ENCODE data around the gene TRPV6.

The TRPV6 gene

GRCh38 chr7:142870566-142871259, 14.8 kb downstream of the TRPV6 start:
- TF ChIP-seq FOXM1 (IDR thresholded peaks at IDR 0.05; ENCODE audit: borderline replicate concordance, low read depth) (no peak), REST (IDR thresholded peaks at IDR 0.05; ENCODE audit: low read depth) (no peak)

GRCh38 chr7:142870147-142870559, 15.4 kb downstream of the TRPV6 start:
- no peak for TF ChIP-seq REST (IDR thresholded peaks at IDR 0.05; ENCODE audit: low read depth)
- no peak for TF ChIP-seq EGR1 (IDR thresholded peaks at IDR 0.05)
- TF ChIP-seq TAF1 (IDR thresholded peaks at IDR 0.05; ENCODE audit: low read depth): no peak
- TF ChIP-seq CEBPB (IDR thresholded peaks at IDR 0.05): no peak
- no peak for TF ChIP-seq TEAD4 (IDR thresholded peaks at IDR 0.05)
- TF ChIP-seq NFIC (IDR thresholded peaks at IDR 0.05): no peak
- TF ChIP-seq, protein P1, sequence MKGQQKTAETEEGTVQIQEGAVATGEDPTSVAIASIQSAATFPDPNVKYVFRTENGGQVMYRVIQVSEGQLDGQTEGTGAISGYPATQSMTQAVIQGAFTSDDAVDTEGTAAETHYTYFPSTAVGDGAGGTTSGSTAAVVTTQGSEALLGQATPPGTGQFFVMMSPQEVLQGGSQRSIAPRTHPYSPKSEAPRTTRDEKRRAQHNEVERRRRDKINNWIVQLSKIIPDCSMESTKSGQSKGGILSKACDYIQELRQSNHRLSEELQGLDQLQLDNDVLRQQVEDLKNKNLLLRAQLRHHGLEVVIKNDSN (IDR thresholded peaks at IDR 0.05): no peak
- TF ChIP-seq EP300 (IDR thresholded peaks at IDR 0.05; ENCODE audit: borderline replicate concordance): no peak

DNA sequence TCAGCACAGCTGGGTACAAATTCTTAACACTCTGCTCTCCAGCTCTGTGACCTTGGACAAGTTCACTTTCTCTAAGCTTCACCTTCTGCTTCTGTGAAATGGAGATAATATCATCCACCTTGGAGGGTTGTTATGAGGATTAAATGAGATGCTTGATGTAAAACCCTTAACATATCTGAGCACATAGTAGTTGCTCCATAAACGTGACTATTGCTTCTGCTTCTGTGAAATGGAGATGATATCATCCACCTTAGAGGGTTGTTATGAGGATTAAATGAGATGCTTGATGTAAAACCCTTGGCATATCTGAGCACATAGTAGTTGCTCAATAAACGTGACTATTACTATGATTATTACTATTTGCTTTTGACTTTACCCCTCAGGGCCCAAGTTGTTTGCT, 16.1 kb downstream of the TRPV6 start:
- no peak for TF ChIP-seq RAD21 (IDR thresholded peaks at IDR 0.05; ENCODE audit: low read depth)
- no peak for TF ChIP-seq TCF12 (IDR thresholded peaks at IDR 0.05; ENCODE audit: low read depth)
- TF ChIP-seq, protein P2, sequence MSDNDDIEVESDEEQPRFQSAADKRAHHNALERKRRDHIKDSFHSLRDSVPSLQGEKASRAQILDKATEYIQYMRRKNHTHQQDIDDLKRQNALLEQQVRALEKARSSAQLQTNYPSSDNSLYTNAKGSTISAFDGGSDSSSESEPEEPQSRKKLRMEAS (IDR thresholded peaks at IDR 0.05): no peak
- no peak for TF ChIP-seq YY1 (IDR thresholded peaks at IDR 0.05; ENCODE audit: low read depth)
- TF ChIP-seq TEAD4 (IDR thresholded peaks at IDR 0.05): no peak
- no peak for TF ChIP-seq EP300 (IDR thresholded peaks at IDR 0.05; ENCODE audit: borderline replicate concordance)
- TF ChIP-seq REST (IDR thresholded peaks at IDR 0.05; ENCODE audit: low read depth): no peak
- no peak for TF ChIP-seq NFIC (IDR thresholded peaks at IDR 0.05)
- TF ChIP-seq EGR1 (IDR thresholded peaks at IDR 0.05): no peak
- TF ChIP-seq CEBPB (IDR thresholded peaks at IDR 0.05): no peak
- no peak for TF ChIP-seq FOXM1 (IDR thresholded peaks at IDR 0.05; ENCODE audit: borderline replicate concordance, low read depth)
- TF ChIP-seq, protein P1 (IDR thresholded peaks at IDR 0.05): no peak
- TF ChIP-seq TAF1 (IDR thresholded peaks at IDR 0.05; ENCODE audit: low read depth): no peak
- TF ChIP-seq CREB1 (IDR thresholded peaks at IDR 0.05; ENCODE audit: low read depth): no peak
- TF ChIP-seq ZBTB7A (IDR thresholded peaks at IDR 0.05; ENCODE audit: low read depth): no peak

DNA sequence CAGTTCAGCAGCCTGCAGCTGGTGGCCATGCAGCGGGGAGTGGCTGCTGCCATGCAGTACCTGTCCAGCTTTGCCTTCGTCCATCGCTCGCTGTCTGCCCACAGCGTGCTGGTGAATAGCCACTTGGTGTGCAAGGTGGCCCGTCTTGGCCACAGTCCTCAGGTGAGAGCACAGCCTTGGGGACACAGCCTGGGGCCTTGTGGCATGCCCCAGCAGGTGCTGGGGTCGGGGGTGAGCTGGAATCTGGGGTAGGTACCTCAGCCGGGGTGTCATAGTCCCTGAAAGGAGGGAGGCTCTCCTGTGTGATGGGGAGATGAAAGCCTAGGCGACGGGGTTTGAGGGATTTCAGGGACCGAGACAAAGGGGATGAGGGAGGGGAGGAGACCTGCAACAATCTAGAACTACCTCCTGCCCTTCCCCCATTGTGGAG, 16.5 kb downstream of the TRPV6 start:
- TF ChIP-seq FOXM1 (IDR thresholded peaks at IDR 0.05; ENCODE audit: borderline replicate concordance, low read depth) (no peak), EGR1 (IDR thresholded peaks at IDR 0.05) (no peak), TEAD4 (IDR thresholded peaks at IDR 0.05) (no peak), ZBTB7A (IDR thresholded peaks at IDR 0.05; ENCODE audit: low read depth) (no peak), CEBPB (IDR thresholded peaks at IDR 0.05) (no peak), CREB1 (IDR thresholded peaks at IDR 0.05; ENCODE audit: low read depth) (no peak), NFIC (IDR thresholded peaks at IDR 0.05) (no peak)
- TF ChIP-seq, protein P2 (IDR thresholded peaks at IDR 0.05): no peak
